HEK293T (cell line): ENCODE measurements around the gene PRICKLE3.

Experiments
- CTCF ChIA-PET: fragments of 350-600 bp; formaldehyde crosslinking; extraction: SDS; loops from one replicate; lab custom pipeline; 2021; ENCODE audit warnings: antibody characterized with exemption, inconsistent platforms; lab: Yijun Ruan, JAX
- POLR2A ChIA-PET: fragments of 350-600 bp; formaldehyde crosslinking; extraction: SDS; loops from one replicate; lab custom pipeline; 2020; ENCODE audit warnings: antibody characterized with exemption, inconsistent platforms; lab: Yijun Ruan, JAX
- DNase-seq: peaks from one replicate; pipeline ENCODE4 v3.0.0; 2012; ENCODE audit warnings: mixed read lengths; ENCODE audit errors: extremely low spot score
- ARNT ChIP-seq: fragments of 450-650 bp; IDR thresholded peaks from 2 replicates; pipeline ENCODE4 v1.6.1; 2017; ENCODE audit warnings: mild to moderate bottlenecking
- BHLHE40 ChIP-seq: fragments of 450-650 bp; IDR thresholded peaks from 2 replicates; pipeline ENCODE4 v1.6.1; 2016; ENCODE audit warnings: mild to moderate bottlenecking, moderate library complexity, borderline replicate concordance
- CTBP1 ChIP-seq: fragments of 450-650 bp; IDR thresholded peaks from 2 replicates; pipeline ENCODE4 v1.6.1; 2016; ENCODE audit warnings: borderline replicate concordance
- ELF4 ChIP-seq: fragments of 450-650 bp; IDR thresholded peaks from 2 replicates; pipeline ENCODE4 v1.6.1; 2017; ENCODE audit warnings: antibody characterized with exemption
- FOXA1 ChIP-seq: fragments of 450-650 bp; IDR thresholded peaks from 2 replicates; pipeline ENCODE4 v1.6.1; 2016; ENCODE audit warnings: mild to moderate bottlenecking
- FOXK2 ChIP-seq: fragments of 450-650 bp; IDR thresholded peaks from 2 replicates; pipeline ENCODE4 v1.6.1; 2016; ENCODE audit warnings: mild to moderate bottlenecking
- FOXM1 ChIP-seq: fragments of 450-650 bp; IDR thresholded peaks from 2 replicates; pipeline ENCODE4 v1.6.1; 2017; ENCODE audit warnings: mild to moderate bottlenecking, borderline replicate concordance
- HDGF ChIP-seq: fragments of 450-650 bp; IDR thresholded peaks from 2 replicates; pipeline ENCODE4 v1.6.1; 2017; ENCODE audit warnings: antibody characterized with exemption, borderline replicate concordance
- L3MBTL2 ChIP-seq: fragments of 450-650 bp; conservative IDR thresholded peaks from 2 replicates; pipeline ENCODE4 v1.6.1; 2016; ENCODE audit warnings: mild to moderate bottlenecking
- LEF1 ChIP-seq: fragments of 450-650 bp; IDR thresholded peaks from 2 replicates; pipeline ENCODE4 v1.6.1; 2017; ENCODE audit warnings: mild to moderate bottlenecking, borderline replicate concordance
- NFRKB ChIP-seq: fragments of 450-650 bp; IDR thresholded peaks from 2 replicates; pipeline ENCODE4 v1.6.1; 2016; ENCODE audit warnings: mild to moderate bottlenecking, moderate library complexity
- PKNOX1 ChIP-seq: fragments of 450-650 bp; IDR thresholded peaks from 2 replicates; pipeline ENCODE4 v1.6.1; 2016
- SP1 ChIP-seq: fragments of 450-650 bp; IDR thresholded peaks from 2 replicates; pipeline ENCODE4 v1.6.1; 2017
- SUZ12 ChIP-seq: fragments of 450-650 bp; IDR thresholded peaks from 2 replicates; pipeline ENCODE4 v1.6.1; 2016; ENCODE audit warnings: mild to moderate bottlenecking
- TARDBP ChIP-seq: fragments of 450-650 bp; IDR thresholded peaks from 2 replicates; pipeline ENCODE4 v1.6.1; 2016
- ZNF384 ChIP-seq: fragments of 450-650 bp; IDR thresholded peaks from 2 replicates; pipeline ENCODE4 v1.6.1; 2016

The PRICKLE3 gene

GRCh38 chrX:49214996-49215526 is 28.9 kb upstream of the PRICKLE3 start:
- ChIA-PET CTCF (no interaction called here), POLR2A (no interaction called here)
- no peak for TF ChIP-seq ZNF384
- no peak for TF ChIP-seq ARNT
- no peak for TF ChIP-seq FOXM1
- no peak for TF ChIP-seq PKNOX1
- TF ChIP-seq TARDBP: no peak
- TF ChIP-seq CTBP1: no peak
- DNase-seq: no peak

GRCh38 chrX:49214416-49214815 is 28.2 kb upstream of the PRICKLE3 start:
- ChIA-PET POLR2A (no interaction called here), CTCF (no interaction called here)
- TF ChIP-seq ARNT (no peak), SUZ12 (no peak), FOXM1 (no peak), L3MBTL2 (no peak), FOXA1 (no peak), FOXK2 (no peak), PKNOX1 (no peak), ZNF384 (no peak), ELF4 (no peak), NFRKB (no peak), SP1 (no peak), CTBP1 (no peak), BHLHE40 (no peak)
- DNase-seq: no peak

GRCh38 chrX:49212861-49213260 is 26.7 kb upstream of the PRICKLE3 start:
- POLR2A ChIA-PET: no interaction called here
- TF ChIP-seq SUZ12: no peak
- TF ChIP-seq L3MBTL2: no peak
- no peak for TF ChIP-seq SP1
- no peak for TF ChIP-seq ELF4
- no peak for TF ChIP-seq CTBP1
- no peak for TF ChIP-seq ARNT
- no peak for TF ChIP-seq HDGF
- no peak for TF ChIP-seq ZNF384
- TF ChIP-seq PKNOX1: no peak
- TF ChIP-seq FOXK2: no peak
- TF ChIP-seq TARDBP: no peak
- no peak for TF ChIP-seq FOXM1
- TF ChIP-seq LEF1: no peak
- TF ChIP-seq NFRKB: no peak
- DNase-seq: no peak
- CTCF ChIA-PET: no interaction called here

GRCh38 chrX:49212209-49212608 is 26.0 kb upstream of the PRICKLE3 start:
- TF ChIP-seq PKNOX1 (no peak), ARNT (no peak), NFRKB (no peak)
- ChIA-PET POLR2A (no interaction called here), CTCF (no interaction called here)
- no peak for DNase-seq

- POLR2A ChIA-PET: interaction anchor here (0.8 kb wide), 1 partner anchor 11 kb away, joined by 3 read pairs; the partner anchor contains the start of gene SYP
- CTCF ChIA-PET: no interaction called here
- DNase-seq: no peak
- TF ChIP-seq FOXA1: no peak
- TF ChIP-seq PKNOX1: no peak
- no peak for TF ChIP-seq FOXM1
- no peak for TF ChIP-seq L3MBTL2
- TF ChIP-seq NFRKB: no peak
These were observed 24.9 kb upstream of the PRICKLE3 start for GRCh38 chrX:49211074-49211473.

- ChIA-PET POLR2A (interaction anchor here (0.8 kb wide), 1 partner anchor 10 kb away, joined by 3 read pairs; the partner anchor contains the start of gene SYP), CTCF (no interaction called here)
- DNase-seq: no peak
- no peak for TF ChIP-seq CTBP1
- TF ChIP-seq TARDBP: no peak
- no peak for TF ChIP-seq FOXM1
- TF ChIP-seq ZNF384: no peak
These were observed 24.2 kb upstream of the PRICKLE3 start for GRCh38 chrX:49210406-49210805.
